HepG2 (cell line): ENCODE results near the gene FHIT. TPM values are rescaled to one million over a fixed set of nuclear protein-coding genes. Genes with fewer than 3 reads are reported as not detected.

ENCODE experiments used
- CCDC6 ChIP-seq: sonication (generic); formaldehyde crosslinking; IDR thresholded peaks from 2 replicates; pipeline ENCODE4 v1.8.1; 2022; ENCODE audit warnings: mild to moderate bottlenecking, missing genetic modification reagents, moderate library complexity
- CEBPG ChIP-seq: IDR thresholded peaks from 2 replicates; pipeline ENCODE4 v1.6.1; 2016
- DR1 ChIP-seq: sonication (generic); formaldehyde crosslinking; IDR thresholded peaks from 2 replicates; pipeline ENCODE4 v1.8.0; 2021; ENCODE audit warnings: mild to moderate bottlenecking, missing genetic modification reagents, inconsistent platforms
- EP300 ChIP-seq, 3 experiments: sonication (generic) in 1 of 3; formaldehyde crosslinking in 1 of 3; IDR thresholded peaks; 2 replicates each; pipeline versions ENCODE4 v1.5.1 to v1.6.1; 2011 to 2020; ENCODE audit warnings: low read depth in 2 of 3, low read length in 2 of 3, borderline replicate concordance in 1 of 3, improper control_type of control experiment in 1 of 3, mild to moderate bottlenecking in 1 of 3, missing genetic modification reagents in 1 of 3, moderate library complexity in 1 of 3
- ESRRA ChIP-seq: sonication (generic); formaldehyde crosslinking; IDR thresholded peaks from 2 replicates; pipeline ENCODE4 v1.5.1; 2020; ENCODE audit warnings: mild to moderate bottlenecking, low read depth, missing genetic modification reagents
- KLF12 ChIP-seq: sonication (generic); formaldehyde crosslinking; IDR thresholded peaks from 2 replicates; pipeline ENCODE4 v1.4.0; 2020; ENCODE audit warnings: missing genetic modification reagents, borderline replicate concordance
- NBN ChIP-seq: fragments of 450-650 bp; conservative IDR thresholded peaks from 2 replicates; pipeline ENCODE4 v1.6.1; 2017
- NR2F1 ChIP-seq, 2 experiments: fragments of 450-650 bp in 1 of 2; formaldehyde crosslinking in 1 of 2; IDR thresholded peaks; 2 replicates each; pipeline versions ENCODE4 v1.5.0 to v1.6.1; 2016 to 2020; ENCODE audit warnings: mild to moderate bottlenecking in 1 of 2, missing compliant biosample characterization in 1 of 2, missing genetic modification reagents in 1 of 2, moderate library complexity in 1 of 2
- NR2F2 ChIP-seq: IDR thresholded peaks from 2 replicates; pipeline ENCODE4 v1.6.1; 2012; ENCODE audit warnings: low read depth, inconsistent platforms, borderline replicate concordance
- RFXANK ChIP-seq: IDR thresholded peaks from 2 replicates; pipeline ENCODE4 v1.6.1; 2016
- SP5 ChIP-seq: IDR thresholded peaks from 2 replicates; pipeline ENCODE4 v1.6.1; 2016; ENCODE audit warnings: low read depth, borderline replicate concordance
- ZFP36 ChIP-seq: fragments of 150-350 bp; IDR thresholded peaks from 2 replicates; pipeline ENCODE4 v1.6.1; 2018; ENCODE audit warnings: borderline replicate concordance, low read length, low read depth; ENCODE audit not compliant: partially characterized antibody
- ZFP36L2 ChIP-seq: sonication (generic); formaldehyde crosslinking; IDR thresholded peaks from 2 replicates; pipeline ENCODE4 v1.4.0; 2020; ENCODE audit warnings: missing genetic modification reagents
- ZNF335 ChIP-seq: sonication (generic); formaldehyde crosslinking; IDR thresholded peaks from 2 replicates; pipeline ENCODE4 v1.4.0; 2020; ENCODE audit warnings: missing genetic modification reagents
- ZNF703 ChIP-seq: sonication (generic); formaldehyde crosslinking; IDR thresholded peaks from 2 replicates; pipeline ENCODE4 v1.5.1; 2020; ENCODE audit warnings: missing genetic modification reagents, mild to moderate bottlenecking, moderate library complexity, borderline replicate concordance
- polyA plus RNA-seq, 8 experiments: library from polyadenylated mRNA; depleted of rRNA in 3 of 8; stranded (reverse) in 7 of 8; unstranded in 1 of 8; fragments of >200 nt; fragmentation: Illumina TruSeq in 4 of 8; extraction: Trizol in 4 of 8; gene quantifications; 2 replicates each; pipeline versions ENCODE4 v1.2.1 to v1.2.3, GENCODE V29; 2011 to 2016; ENCODE audit warnings: low read depth in 4 of 8, missing spikeins in 1 of 8, mixed read lengths in 1 of 8; ENCODE audit not compliant: insufficient read depth in 1 of 8
- total RNA-seq, 5 experiments: library from RNA; depleted of rRNA; stranded (reverse); fragments of >200 nt; fragmentation: Illumina TruSeq; extraction: Trizol; gene quantifications; 2 replicates each; pipeline ENCODE4 v1.2.3, GENCODE V29; 2016; ENCODE audit warnings: low read depth in 1 of 5
- TF ChIP-seq, protein P1 (sequence below): sonication (generic); formaldehyde crosslinking; IDR thresholded peaks from 2 replicates; pipeline ENCODE4 v1.4.0; 2020; ENCODE audit warnings: missing genetic modification reagents
- TF ChIP-seq, protein P2 (sequence below): sonication (generic); formaldehyde crosslinking; IDR thresholded peaks from 2 replicates; pipeline ENCODE4 v1.4.0; 2020; ENCODE audit warnings: missing genetic modification reagents, mild to moderate bottlenecking, borderline replicate concordance
- TF ChIP-seq, protein P3 (sequence below): sonication (generic); formaldehyde crosslinking; IDR thresholded peaks from 2 replicates; pipeline ENCODE4 v1.5.0; 2020; ENCODE audit warnings: missing genetic modification reagents
- TF ChIP-seq, protein P4 (sequence below): sonication (generic); formaldehyde crosslinking; IDR thresholded peaks from 2 replicates; pipeline ENCODE4 v1.4.0; 2020; ENCODE audit warnings: mild to moderate bottlenecking, missing genetic modification reagents
- TF ChIP-seq, protein P5 (sequence below): sonication (generic); formaldehyde crosslinking; IDR thresholded peaks from 2 replicates; pipeline ENCODE4 v1.8.0; 2022; ENCODE audit warnings: mild to moderate bottlenecking, missing genetic modification reagents; ENCODE audit not compliant: insufficient replicate concordance

FHIT gene
- total and polyA plus RNA-seq, 2 of the 13 experiments (the other 11 are each of a cell fraction or from before 2014, with no cell fraction given) = 4.0 to 4.6 TPM

DNA sequence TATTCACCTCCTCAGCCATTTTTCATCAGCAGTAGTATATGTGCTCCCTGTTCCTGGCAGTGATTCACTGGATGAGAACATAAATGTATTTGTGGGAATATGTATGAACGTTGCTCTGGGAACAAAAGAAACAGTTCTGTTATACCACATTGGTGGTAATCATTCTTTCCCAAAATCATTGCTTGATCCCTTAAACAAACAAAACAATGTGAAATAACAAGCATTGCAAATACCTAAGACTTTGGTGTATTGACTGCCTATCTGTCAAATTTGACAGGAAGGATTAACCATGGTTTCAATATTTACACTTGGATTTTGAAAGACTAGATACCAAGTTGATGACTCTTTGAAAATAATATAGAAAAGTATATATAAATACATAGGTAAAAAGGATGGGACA lies 284.1 kb downstream of the FHIT start (continued):
- TF ChIP-seq CCDC6 (no peak), ZNF703 (CRISPR knock-in tag) (peak; percentile 41; the same call in 1 of the 2 replicates), ESRRA (CRISPR knock-in tag) (no peak), ZNF335 (no peak), NBN (no peak), EP300 (IDR thresholded peaks at IDR 0.05; ENCODE audit: low read depth in 2 of 2, low read length in 2 of 2) (peak; percentile 90 to 95; a peak in 3 of 4 replicates), EP300 (CRISPR knock-in tag; IDR thresholded peaks at IDR 0.05; ENCODE audit: borderline replicate concordance) (peak; percentile 87), NR2F2 (peak; percentile 69), KLF12 (CRISPR knock-in tag) (no peak), DR1 (CRISPR knock-in tag) (no peak), CEBPG (CRISPR knock-in tag) (peak; percentile 71), NR2F1 (CRISPR knock-in tag; IDR thresholded peaks at IDR 0.05) (no peak), ZFP36L2 (CRISPR knock-in tag) (no peak), RFXANK (CRISPR knock-in tag) (no peak), SP5 (CRISPR knock-in tag) (0 out of 2 replicates have a peak, but pooled peaks have one; percentile 39), ZFP36 (no peak)
- TF ChIP-seq, protein P1, sequence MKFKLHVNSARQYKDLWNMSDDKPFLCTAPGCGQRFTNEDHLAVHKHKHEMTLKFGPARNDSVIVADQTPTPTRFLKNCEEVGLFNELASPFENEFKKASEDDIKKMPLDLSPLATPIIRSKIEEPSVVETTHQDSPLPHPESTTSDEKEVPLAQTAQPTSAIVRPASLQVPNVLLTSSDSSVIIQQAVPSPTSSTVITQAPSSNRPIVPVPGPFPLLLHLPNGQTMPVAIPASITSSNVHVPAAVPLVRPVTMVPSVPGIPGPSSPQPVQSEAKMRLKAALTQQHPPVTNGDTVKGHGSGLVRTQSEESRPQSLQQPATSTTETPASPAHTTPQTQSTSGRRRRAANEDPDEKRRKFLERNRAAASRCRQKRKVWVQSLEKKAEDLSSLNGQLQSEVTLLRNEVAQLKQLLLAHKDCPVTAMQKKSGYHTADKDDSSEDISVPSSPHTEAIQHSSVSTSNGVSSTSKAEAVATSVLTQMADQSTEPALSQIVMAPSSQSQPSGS (CRISPR knock-in tag) = peak; percentile 78; the same call in 1 of the 2 replicates
- TF ChIP-seq, protein P2, sequence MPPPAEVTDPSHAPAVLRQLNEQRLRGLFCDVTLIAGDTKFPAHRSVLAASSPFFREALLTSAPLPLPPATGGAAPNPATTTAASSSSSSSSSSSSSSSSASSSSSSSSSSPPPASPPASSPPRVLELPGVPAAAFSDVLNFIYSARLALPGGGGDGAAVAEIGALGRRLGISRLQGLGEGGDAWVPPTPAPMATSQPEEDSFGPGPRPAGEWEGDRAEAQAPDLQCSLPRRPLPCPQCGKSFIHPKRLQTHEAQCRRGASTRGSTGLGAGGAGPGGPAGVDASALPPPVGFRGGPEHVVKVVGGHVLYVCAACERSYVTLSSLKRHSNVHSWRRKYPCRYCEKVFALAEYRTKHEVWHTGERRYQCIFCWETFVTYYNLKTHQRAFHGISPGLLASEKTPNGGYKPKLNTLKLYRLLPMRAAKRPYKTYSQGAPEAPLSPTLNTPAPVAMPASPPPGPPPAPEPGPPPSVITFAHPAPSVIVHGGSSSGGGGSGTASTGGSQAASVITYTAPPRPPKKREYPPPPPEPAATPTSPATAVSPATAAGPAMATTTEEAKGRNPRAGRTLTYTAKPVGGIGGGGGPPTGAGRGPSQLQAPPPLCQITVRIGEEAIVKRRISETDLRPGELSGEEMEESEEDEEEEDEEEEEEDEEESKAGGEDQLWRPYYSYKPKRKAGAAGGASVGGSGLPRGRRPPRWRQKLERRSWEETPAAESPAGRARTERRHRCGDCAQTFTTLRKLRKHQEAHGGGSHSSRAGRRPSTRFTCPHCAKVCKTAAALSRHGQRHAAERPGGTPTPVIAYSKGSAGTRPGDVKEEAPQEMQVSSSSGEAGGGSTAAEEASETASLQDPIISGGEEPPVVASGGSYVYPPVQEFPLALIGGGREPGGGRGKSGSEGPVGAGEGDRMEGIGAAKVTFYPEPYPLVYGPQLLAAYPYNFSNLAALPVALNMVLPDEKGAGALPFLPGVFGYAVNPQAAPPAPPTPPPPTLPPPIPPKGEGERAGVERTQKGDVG (CRISPR knock-in tag) = no peak
- TF ChIP-seq, protein P3, sequence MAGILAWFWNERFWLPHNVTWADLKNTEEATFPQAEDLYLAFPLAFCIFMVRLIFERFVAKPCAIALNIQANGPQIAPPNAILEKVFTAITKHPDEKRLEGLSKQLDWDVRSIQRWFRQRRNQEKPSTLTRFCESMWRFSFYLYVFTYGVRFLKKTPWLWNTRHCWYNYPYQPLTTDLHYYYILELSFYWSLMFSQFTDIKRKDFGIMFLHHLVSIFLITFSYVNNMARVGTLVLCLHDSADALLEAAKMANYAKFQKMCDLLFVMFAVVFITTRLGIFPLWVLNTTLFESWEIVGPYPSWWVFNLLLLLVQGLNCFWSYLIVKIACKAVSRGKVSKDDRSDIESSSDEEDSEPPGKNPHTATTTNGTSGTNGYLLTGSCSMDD (CRISPR knock-in tag) = no peak
- TF ChIP-seq, protein P4, sequence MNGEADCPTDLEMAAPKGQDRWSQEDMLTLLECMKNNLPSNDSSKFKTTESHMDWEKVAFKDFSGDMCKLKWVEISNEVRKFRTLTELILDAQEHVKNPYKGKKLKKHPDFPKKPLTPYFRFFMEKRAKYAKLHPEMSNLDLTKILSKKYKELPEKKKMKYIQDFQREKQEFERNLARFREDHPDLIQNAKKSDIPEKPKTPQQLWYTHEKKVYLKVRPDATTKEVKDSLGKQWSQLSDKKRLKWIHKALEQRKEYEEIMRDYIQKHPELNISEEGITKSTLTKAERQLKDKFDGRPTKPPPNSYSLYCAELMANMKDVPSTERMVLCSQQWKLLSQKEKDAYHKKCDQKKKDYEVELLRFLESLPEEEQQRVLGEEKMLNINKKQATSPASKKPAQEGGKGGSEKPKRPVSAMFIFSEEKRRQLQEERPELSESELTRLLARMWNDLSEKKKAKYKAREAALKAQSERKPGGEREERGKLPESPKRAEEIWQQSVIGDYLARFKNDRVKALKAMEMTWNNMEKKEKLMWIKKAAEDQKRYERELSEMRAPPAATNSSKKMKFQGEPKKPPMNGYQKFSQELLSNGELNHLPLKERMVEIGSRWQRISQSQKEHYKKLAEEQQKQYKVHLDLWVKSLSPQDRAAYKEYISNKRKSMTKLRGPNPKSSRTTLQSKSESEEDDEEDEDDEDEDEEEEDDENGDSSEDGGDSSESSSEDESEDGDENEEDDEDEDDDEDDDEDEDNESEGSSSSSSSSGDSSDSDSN = no peak
- TF ChIP-seq, protein P5, sequence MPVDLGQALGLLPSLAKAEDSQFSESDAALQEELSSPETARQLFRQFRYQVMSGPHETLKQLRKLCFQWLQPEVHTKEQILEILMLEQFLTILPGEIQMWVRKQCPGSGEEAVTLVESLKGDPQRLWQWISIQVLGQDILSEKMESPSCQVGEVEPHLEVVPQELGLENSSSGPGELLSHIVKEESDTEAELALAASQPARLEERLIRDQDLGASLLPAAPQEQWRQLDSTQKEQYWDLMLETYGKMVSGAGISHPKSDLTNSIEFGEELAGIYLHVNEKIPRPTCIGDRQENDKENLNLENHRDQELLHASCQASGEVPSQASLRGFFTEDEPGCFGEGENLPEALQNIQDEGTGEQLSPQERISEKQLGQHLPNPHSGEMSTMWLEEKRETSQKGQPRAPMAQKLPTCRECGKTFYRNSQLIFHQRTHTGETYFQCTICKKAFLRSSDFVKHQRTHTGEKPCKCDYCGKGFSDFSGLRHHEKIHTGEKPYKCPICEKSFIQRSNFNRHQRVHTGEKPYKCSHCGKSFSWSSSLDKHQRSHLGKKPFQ (CRISPR knock-in tag) = no peak
